Mesendoderm (in vitro differentiated cells): ENCODE results near the gene CFLAR. TPM values are rescaled to one million over a fixed set of nuclear protein-coding genes. Genes with fewer than 3 reads are reported as not detected.

Source experiments
- DNase-seq: peaks from one replicate; pipeline ENCODE4 v3.0.0; 2013
- H2AK5ac ChIP-seq: 2 replicates; pipeline ENCODE4 v1.6.1; 2013; ENCODE audit warnings: low read length, inconsistent platforms
- H2BK120ac ChIP-seq: 2 replicates; pipeline ENCODE4 v1.6.1; 2013; ENCODE audit warnings: low read depth, mild to moderate bottlenecking, low read length, moderate library complexity, mixed read lengths
- H2BK15ac ChIP-seq: replicated peaks from 2 replicates; pipeline ENCODE4 v1.6.1; 2013; ENCODE audit warnings: low read depth, mild to moderate bottlenecking, moderate library complexity
- H2BK5ac ChIP-seq: 2 replicates; pipeline ENCODE4 v1.6.1; 2013; ENCODE audit warnings: low read length, inconsistent platforms
- H3K18ac ChIP-seq: 2 replicates; pipeline ENCODE4 v1.6.1; 2013; ENCODE audit warnings: mild to moderate bottlenecking, low read length, mixed read lengths
- H3K23ac ChIP-seq: one replicate; pipeline ENCODE4 v1.6.1; 2013; ENCODE audit warnings: low read length
- H3K27ac ChIP-seq: 2 replicates; pipeline ENCODE4 v1.5.1; 2013; ENCODE audit warnings: low read depth, mild to moderate bottlenecking, inconsistent platforms, low read length, moderate library complexity
- H3K27me3 ChIP-seq: 2 replicates; pipeline ENCODE4 v1.6.1; 2013; ENCODE audit warnings: low read length, control low read depth, mild to moderate bottlenecking, inconsistent platforms; ENCODE audit not compliant: insufficient read depth, poor library complexity
- H3K36me3 ChIP-seq: 2 replicates; pipeline ENCODE4 v1.6.1; 2013; ENCODE audit warnings: low read length, inconsistent platforms; ENCODE audit not compliant: control insufficient read depth, insufficient read depth
- H3K4ac ChIP-seq: one replicate; pipeline ENCODE4 v1.6.1; 2013; ENCODE audit warnings: low read depth, mild to moderate bottlenecking, low read length, moderate library complexity
- H3K4me1 ChIP-seq: 2 replicates; pipeline ENCODE4 v1.6.1; 2013; ENCODE audit warnings: low read depth, low read length, inconsistent platforms; ENCODE audit not compliant: control insufficient read depth
- H3K4me2 ChIP-seq: 2 replicates; pipeline ENCODE4 v1.6.1; 2013; ENCODE audit warnings: low read length
- H3K4me3 ChIP-seq: 2 replicates; pipeline ENCODE4 v1.5.1; 2013; ENCODE audit warnings: mild to moderate bottlenecking, low read length
- H3K56ac ChIP-seq: one replicate; pipeline ENCODE4 v1.6.1; 2013; ENCODE audit warnings: low read length
- H3K79me1 ChIP-seq: 2 replicates; pipeline ENCODE4 v1.6.1; 2013; ENCODE audit warnings: low read length, inconsistent platforms
- H3K79me2 ChIP-seq: 2 replicates; pipeline ENCODE4 v1.6.1; 2013; ENCODE audit warnings: mild to moderate bottlenecking, low read length; ENCODE audit not compliant: control insufficient read depth, insufficient read depth
- H3K9ac ChIP-seq: 2 replicates; pipeline ENCODE4 v1.6.1; 2013; ENCODE audit warnings: low read length, inconsistent platforms
- H4K5ac ChIP-seq: one replicate; pipeline ENCODE4 v1.6.1; 2013; ENCODE audit warnings: low read length
- H4K8ac ChIP-seq: one replicate; pipeline ENCODE4 v1.6.1; 2013; ENCODE audit warnings: low read depth, mild to moderate bottlenecking, control low read depth, low read length, moderate library complexity
- WGBS: extraction: QIAGEN DNeasy Blood & Tissue Kit; methylation state at CpG from one replicate; pipeline ENCODE4 v1.1.7; 2013; ENCODE audit warnings: low lambda C conversion rate, missing lambda C conversion rate; ENCODE audit not compliant: insufficient coverage; ENCODE audit errors: extremely low coverage; 5-methylcytosine and 5-hydroxymethylcytosine counted together
- polyA plus RNA-seq, 2 experiments: library from polyadenylated mRNA; stranded (reverse); fragments of 200-250 nt; gene quantifications; one replicate each; pipeline ENCODE4 v1.2.3, GENCODE V29; 2013

CFLAR gene
- 5.4 TPM for polyA plus RNA-seq (2013, experiment 1 of 2)
- 5.5 TPM for polyA plus RNA-seq (2013, experiment 2 of 2)

DNA sequence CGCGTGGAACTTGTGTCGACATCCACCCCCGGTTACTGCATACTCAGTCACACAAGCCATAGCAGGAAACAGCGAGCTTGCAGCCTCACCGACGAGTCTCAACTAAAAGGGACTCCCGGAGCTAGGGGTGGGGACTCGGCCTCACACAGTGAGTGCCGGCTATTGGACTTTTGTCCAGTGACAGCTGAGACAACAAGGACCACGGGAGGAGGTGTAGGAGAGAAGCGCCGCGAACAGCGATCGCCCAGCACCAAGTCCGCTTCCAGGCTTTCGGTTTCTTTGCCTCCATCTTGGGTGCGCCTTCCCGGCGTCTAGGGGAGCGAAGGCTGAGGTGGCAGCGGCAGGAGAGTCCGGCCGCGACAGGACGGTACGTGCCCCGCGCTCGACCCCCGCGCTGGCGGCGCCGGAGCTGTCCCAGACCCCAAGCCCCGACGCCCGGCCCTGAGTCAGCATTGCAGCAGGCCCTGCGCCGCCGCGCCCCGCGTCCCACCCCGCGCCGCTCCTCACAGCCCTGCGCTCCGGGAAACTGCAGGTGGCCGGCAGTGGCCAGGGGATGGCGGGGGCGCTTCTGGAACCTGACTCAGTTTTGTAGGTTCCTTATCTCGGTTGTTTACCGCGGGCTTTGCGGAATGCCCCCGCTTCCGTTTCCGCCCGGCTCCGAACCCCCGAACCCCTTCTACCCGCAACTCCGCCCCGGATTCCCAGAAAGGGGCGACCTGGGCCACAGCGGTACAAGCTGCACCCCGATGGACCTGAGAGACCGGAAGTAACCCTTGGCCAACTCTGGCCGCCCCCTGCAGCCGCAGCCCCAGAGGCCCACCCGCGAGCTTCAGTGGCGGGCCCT lies at the start of gene CFLAR:
TSS of gene CFLAR (plus strand) at position 50 of the 844 bp plus-strand sequence. CDS start 13,702 bp downstream, outside the sequence.
- H3K27ac ChIP-seq = peak within 1 kb of the TSS; percentile 88

DNA sequence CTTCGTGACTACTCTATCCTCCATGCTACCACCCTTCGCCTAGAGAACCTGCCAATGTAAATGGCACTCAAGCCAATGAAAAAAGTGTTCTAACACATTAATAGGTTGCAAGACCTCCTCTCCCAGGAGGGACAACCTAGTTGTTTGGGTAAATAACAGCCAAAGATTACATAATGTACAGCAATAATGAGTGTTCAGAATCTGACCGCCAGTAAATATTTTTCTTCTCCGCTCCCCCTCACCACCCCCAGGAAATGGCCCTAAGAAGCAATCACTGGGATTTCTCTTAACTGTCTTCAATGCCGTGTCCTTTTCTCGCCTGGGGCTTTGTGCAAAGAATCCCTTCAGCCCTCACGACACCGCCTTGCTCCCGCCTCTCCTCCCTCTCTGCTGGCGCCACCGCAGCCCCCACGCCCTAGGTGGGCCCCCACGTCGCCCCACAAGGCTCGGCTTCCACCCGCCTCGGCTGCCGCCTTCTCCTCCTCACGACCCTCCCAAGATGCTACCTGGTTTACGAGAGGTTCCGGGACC lies 45.0 kb upstream of the CFLAR start:
- Histone ChIP-seq H3K27me3 (no peaks in the 10 kb centered on the region), H3K4me1 (no peaks in the 10 kb centered on the region), H2BK15ac (no peak overlapping the region), H3K4me2 (peak overlapping the region; percentile 95), H3K56ac (peak overlapping the region; percentile 96), H3K36me3 (no peaks in the 10 kb centered on the region), H2BK120ac (no peak overlapping the region), H2BK5ac (no peak overlapping the region), H3K18ac (no peak overlapping the region), H3K79me2 (peaks cover 22% of the 10 kb centered on the region), H3K9ac (peak overlapping the region; percentile 92), H3K23ac (peak overlapping the region; percentile 33), H4K8ac (no peak overlapping the region), H3K27ac (peak overlapping the region; percentile 28), H4K5ac (no peak overlapping the region), H3K4ac (no peak overlapping the region), H3K4me3 (peak overlapping the region; percentile 98), H3K79me1 (peaks cover 11% of the 10 kb centered on the region), H2AK5ac (no peak overlapping the region)
- no CpG with 5 or more reads among the region's 21 CpGs for WGBS
- peak; percentile 40 for DNase-seq

More for the DNA sequence above, at the start of gene CFLAR:
- H3K18ac ChIP-seq = peak within 1 kb of the TSS; percentile 78
- H3K4ac ChIP-seq = peak within 1 kb of the TSS; percentile 79
- no CpG with 5 or more reads among the region's 75 CpGs for WGBS
- peak; percentile 22 for DNase-seq
- H2BK15ac ChIP-seq = no peak within 1 kb of the TSS
- H4K8ac ChIP-seq = peak within 1 kb of the TSS; percentile 89
- H3K4me1 ChIP-seq = no peaks in the 10 kb centered on the region
- no peaks in the 10 kb centered on the region for H3K36me3 ChIP-seq
- H2BK5ac ChIP-seq = peak within 1 kb of the TSS; percentile 38
- H2AK5ac ChIP-seq = no peak within 1 kb of the TSS
- H3K27me3 ChIP-seq = no peaks in the 10 kb centered on the region
- H4K5ac ChIP-seq = no peak within 1 kb of the TSS
- H3K23ac ChIP-seq = no peak within 1 kb of the TSS
- no peaks in the 10 kb centered on the region for H3K79me1 ChIP-seq
- H3K79me2 ChIP-seq = no peaks in the 10 kb centered on the region
- H3K4me3 ChIP-seq = no peak within 1 kb of the TSS
- H2BK120ac ChIP-seq = peak within 1 kb of the TSS; percentile 96
- peak within 1 kb of the TSS; percentile 56 for H3K56ac ChIP-seq
- H3K9ac ChIP-seq = peak within 1 kb of the TSS; percentile 28
- H3K4me2 ChIP-seq = no peak within 1 kb of the TSS

- H3K23ac ChIP-seq = peak within 1 kb of the TSS; percentile 33
- H2BK120ac ChIP-seq = no peak within 1 kb of the TSS
- peak within 1 kb of the TSS; percentile 71 for H3K27ac ChIP-seq
- H3K36me3 ChIP-seq = no peaks in the 10 kb centered on the region
- no peak within 1 kb of the TSS for H2BK15ac ChIP-seq
- H3K4ac ChIP-seq = no peak within 1 kb of the TSS
- H3K79me1 ChIP-seq = peaks cover 11% of the 10 kb centered on the region
- H4K8ac ChIP-seq = no peak within 1 kb of the TSS
- H3K27me3 ChIP-seq = no peaks in the 10 kb centered on the region
- peak; percentile 98 for DNase-seq
- H3K56ac ChIP-seq = peak within 1 kb of the TSS; percentile 97
- H2BK5ac ChIP-seq = peak within 1 kb of the TSS; percentile 99
- H3K9ac ChIP-seq = peak within 1 kb of the TSS; percentile 92
- no CpG with 5 or more reads among the region's 34 CpGs for WGBS
- H2AK5ac ChIP-seq = no peak within 1 kb of the TSS
- peak within 1 kb of the TSS; percentile 94 for H4K5ac ChIP-seq
- peak within 1 kb of the TSS; percentile 43 for H3K18ac ChIP-seq
- peaks cover 21% of the 10 kb centered on the region for H3K79me2 ChIP-seq
- H3K4me3 ChIP-seq = peak within 1 kb of the TSS; percentile 98
- peak within 1 kb of the TSS; percentile 95 for H3K4me2 ChIP-seq
- no peaks in the 10 kb centered on the region for H3K4me1 ChIP-seq
These were observed 44.3 kb upstream of the CFLAR start, which contains the start of the genes HYCC2 and NDUFB3 for GRCh38 chr2:201071479-201072200. Gene HYCC2 (minus strand): TSS chr2:201071671. CDS start chr2:201024009, 47,662 bp downstream. Gene NDUFB3 (plus strand): TSS chr2:201072001. CDS start chr2:201078883, 6,882 bp downstream.

DNA sequence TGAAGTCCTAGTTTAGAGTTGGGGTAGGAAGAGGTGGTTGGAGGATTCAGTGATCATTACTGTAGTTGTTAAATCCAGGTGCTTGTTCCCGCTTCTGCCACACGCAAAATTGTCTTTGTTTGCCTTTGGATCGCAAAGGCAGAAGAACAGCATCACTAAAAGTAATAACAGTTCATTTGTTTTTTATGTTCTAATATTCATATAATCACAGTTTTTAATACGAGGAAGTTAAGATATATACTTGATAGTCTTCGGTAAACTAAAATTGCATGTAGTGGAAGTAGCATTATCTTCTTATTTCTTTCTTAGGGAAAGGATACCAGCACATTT lies 43.8 kb upstream of the CFLAR start:
- H4K8ac ChIP-seq = no peak overlapping the region
- H3K79me2 ChIP-seq = peaks cover 17% of the 10 kb centered on the region
- no peak overlapping the region for H2BK120ac ChIP-seq
- no peak overlapping the region for H2BK15ac ChIP-seq
- peak overlapping the region; percentile 97 for H3K56ac ChIP-seq
- peak overlapping the region; percentile 59 for H2BK5ac ChIP-seq
- DNase-seq = no peak
- H3K27ac ChIP-seq = peak overlapping the region; percentile 71
- H2AK5ac ChIP-seq = no peak overlapping the region
- no peak overlapping the region for H3K23ac ChIP-seq
- no peaks in the 10 kb centered on the region for H3K4me1 ChIP-seq
- no peaks in the 10 kb centered on the region for H3K27me3 ChIP-seq
- H3K9ac ChIP-seq = peak overlapping the region; percentile 92
- H3K4me2 ChIP-seq = peak overlapping the region; percentile 49
- H3K4me3 ChIP-seq = peak overlapping the region; percentile 94
- peaks cover 8% of the 10 kb centered on the region for H3K79me1 ChIP-seq
- H3K18ac ChIP-seq = peak overlapping the region; percentile 43
- H3K4ac ChIP-seq = no peak overlapping the region
- WGBS = no CpG with 5 or more reads among the region's 5 CpGs
- H4K5ac ChIP-seq = peak overlapping the region; percentile 93
- H3K36me3 ChIP-seq = no peaks in the 10 kb centered on the region

- Histone ChIP-seq H3K9ac (no peak overlapping the region), H3K27ac (no peak overlapping the region), H3K56ac (no peak overlapping the region), H3K18ac (no peak overlapping the region), H3K79me2 (peaks cover 14% of the 10 kb centered on the region), H3K36me3 (no peaks in the 10 kb centered on the region), H3K79me1 (peaks cover 7% of the 10 kb centered on the region), H4K8ac (no peak overlapping the region), H2BK15ac (no peak overlapping the region), H2AK5ac (no peak overlapping the region), H2BK5ac (no peak overlapping the region), H3K4me3 (no peak overlapping the region), H4K5ac (no peak overlapping the region), H3K27me3 (no peaks in the 10 kb centered on the region), H3K4me2 (no peak overlapping the region), H3K4ac (no peak overlapping the region), H3K23ac (no peak overlapping the region), H3K4me1 (no peaks in the 10 kb centered on the region), H2BK120ac (no peak overlapping the region)
- no CpG with 5 or more reads among the region's 1 CpG for WGBS
- no peak for DNase-seq
These were observed 42.9 kb upstream of the CFLAR start for GRCh38 chr2:201073071-201073470.
